A172 (cell line): ENCODE measurements around the gene WDR13. TPM values are rescaled to one million over a fixed set of nuclear protein-coding genes. Genes with fewer than 3 reads are reported as not detected.
"Not testable (repeated sequence)": the region's sequence is repeated elsewhere in the genome, so short reads cannot be mapped to it uniquely, and the experiment has no call there.

ENCODE experiments used
- DNase-seq: peaks from one replicate; pipeline ENCODE4 v3.0.0-alpha.2; 2015; ENCODE audit warnings: low spot score
- total RNA-seq: library from RNA; depleted of rRNA; stranded (reverse); fragments of >200 nt; shearing (Covaris generic); gene quantifications from 2 replicates; pipeline ENCODE4 v1.2.3, GENCODE V29; 2014

WDR13 gene
- total RNA-seq, 1 experiment from 2014 or later, result 71.5 TPM

DNA sequence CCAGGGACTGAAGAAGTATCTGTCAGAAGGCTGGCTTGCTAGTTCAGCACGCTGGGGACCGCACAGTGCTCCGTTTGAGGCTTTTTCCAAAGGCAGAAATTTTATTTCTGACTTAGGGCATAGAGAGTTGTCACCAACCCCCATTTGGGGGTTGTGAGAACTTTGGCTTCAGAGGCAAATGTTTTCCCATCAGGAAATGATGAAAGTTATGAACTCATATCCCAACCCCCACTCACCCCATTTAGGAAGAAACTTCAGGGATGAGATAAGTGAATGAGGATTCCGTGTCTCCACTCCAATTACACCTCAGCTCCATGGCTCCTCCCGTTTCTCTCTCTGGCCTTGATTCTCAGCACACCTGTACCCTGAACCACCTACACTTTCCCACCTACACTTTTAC is 4.3 kb upstream of the WDR13 start:
- no peak for DNase-seq

DNA sequence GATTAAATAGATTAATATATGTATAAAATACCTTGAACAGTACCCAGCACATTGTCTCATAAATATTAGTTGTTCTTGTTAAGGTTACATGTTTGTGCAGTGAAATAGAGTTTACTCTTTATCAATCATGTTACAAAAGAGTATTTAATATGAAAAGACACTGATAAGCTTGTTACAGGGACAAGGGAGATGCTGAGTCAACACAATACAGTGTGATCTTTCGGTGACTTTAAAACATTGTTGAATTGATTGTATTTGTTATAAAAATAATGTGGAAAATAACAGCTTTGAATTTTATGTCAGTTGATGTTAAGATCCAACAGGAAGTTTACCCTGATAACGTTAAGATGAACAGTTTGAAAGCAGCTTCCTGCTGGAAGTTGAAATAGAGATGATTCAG is 1.4 kb upstream of the WDR13 start:
- no peak for DNase-seq

DNA sequence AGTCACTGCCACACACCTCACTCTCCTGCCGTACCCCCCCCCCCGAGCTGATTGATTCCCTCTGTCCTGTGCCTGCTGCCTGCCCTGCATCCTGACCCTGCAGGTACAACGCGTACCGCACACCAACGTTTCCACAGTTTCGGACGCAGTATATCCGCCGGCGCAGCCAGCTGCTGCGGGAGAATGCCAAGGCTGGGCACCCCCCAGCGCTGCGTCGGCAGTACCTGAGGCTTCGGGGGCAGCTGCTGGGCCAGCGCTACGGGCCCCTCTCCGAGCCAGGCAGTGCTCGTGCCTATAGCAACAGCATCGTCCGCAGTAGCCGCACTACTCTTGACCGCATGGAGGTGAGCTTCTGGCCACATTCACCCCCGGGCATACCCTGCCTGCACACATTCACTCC is 1.3 kb downstream of the WDR13 start:
- no peak for DNase-seq

DNA sequence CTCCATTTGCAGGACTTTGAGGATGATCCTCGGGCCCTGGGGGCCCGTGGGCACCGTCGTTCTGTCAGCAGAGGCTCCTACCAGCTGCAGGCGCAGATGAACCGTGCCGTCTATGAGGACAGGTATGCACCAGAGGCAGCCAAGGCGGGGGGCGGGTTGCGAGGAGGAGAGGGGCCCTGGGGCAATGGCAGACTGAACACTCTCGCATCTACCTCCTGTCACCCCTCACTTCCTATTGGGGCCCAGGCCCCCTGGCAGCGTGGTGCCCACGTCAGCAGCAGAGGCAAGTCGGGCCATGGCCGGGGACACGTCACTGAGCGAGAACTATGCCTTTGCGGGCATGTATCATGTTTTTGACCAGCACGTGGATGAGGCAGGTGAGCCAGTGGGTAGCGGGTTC is 2.0 kb downstream of the WDR13 start:
- DNase-seq, result no peak

DNA sequence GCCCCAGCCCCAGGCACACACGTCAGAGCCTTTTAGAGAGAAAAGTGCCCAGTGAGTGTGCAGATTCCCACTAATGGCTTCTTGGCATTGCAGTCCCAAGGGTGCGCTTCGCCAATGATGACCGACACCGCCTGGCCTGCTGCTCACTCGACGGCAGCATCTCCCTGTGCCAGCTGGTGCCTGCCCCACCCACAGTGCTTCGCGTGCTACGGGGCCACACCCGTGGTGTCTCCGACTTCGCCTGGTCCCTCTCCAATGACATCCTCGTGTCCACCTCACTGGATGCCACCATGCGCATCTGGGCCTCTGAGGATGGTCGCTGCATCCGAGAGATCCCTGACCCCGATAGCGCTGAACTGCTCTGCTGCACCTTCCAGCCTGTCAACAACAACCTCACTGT is 2.9 kb downstream of the WDR13 start:
- DNase-seq, result no peak

DNA sequence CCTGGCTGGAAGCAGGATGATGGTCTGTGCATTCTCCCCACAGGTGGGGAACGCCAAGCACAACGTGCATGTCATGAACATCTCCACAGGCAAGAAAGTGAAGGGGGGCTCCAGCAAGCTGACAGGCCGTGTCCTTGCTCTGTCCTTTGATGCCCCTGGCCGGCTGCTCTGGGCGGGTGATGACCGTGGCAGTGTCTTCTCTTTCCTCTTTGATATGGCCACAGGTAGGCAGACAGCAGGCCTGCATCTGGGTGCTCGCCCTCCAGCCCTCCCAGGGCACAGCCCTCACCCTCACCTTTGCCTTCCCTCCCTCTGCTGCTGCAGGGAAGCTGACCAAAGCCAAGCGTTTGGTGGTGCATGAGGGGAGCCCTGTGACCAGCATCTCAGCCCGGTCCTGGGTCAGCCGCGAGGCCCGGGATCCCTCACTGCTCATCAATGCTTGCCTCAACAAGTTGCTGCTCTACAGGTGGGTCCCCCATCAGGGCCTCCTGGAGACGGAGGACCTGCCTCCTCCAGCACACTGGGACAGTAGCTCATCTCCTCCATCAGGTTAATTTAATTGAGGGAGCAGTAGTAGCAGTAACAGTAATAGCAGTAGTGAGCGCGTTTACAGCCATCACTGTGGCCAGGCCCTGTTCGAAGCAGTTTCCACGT is 4.6 kb downstream of the WDR13 start:
- no peak for DNase-seq

DNA sequence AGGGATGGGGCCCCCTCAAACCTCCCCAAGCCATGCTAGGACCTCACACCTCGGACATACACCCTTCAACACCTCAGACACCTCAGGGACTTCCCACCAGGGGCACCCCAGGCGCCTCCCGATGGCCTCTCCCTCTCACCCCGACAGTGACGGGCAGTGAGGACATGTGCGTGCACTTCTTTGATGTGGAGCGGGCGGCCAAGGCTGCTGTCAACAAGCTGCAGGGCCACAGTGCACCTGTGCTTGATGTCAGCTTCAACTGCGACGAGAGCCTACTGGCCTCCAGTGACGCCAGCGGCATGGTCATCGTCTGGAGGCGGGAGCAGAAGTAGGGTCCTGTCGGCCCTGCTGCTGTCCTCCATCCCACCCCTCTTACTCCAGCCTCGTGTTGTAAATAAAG is 7.4 kb downstream of the WDR13 start:
- no peak for DNase-seq

DNA sequence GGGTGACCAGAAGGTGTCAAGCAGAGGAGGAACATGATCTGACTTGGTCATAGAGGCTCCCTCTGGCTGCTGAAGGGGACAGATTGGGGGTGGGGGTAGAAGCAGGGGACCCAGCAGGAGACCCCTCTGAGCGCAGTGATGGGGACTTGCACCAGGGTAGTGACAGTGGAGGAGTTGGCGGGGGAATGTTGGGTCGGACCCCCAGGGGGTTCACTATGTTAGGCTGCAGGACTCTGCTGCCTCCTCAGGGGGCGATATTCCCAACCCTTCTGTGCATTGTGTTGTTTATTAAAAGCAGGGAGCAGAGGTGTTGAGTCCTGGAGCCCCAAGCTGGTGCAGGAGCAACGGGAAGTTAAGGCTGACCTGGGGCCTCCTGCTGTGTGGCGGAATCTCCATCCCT is 8.8 kb downstream of the WDR13 start:
- DNase-seq, result no peak

DNA sequence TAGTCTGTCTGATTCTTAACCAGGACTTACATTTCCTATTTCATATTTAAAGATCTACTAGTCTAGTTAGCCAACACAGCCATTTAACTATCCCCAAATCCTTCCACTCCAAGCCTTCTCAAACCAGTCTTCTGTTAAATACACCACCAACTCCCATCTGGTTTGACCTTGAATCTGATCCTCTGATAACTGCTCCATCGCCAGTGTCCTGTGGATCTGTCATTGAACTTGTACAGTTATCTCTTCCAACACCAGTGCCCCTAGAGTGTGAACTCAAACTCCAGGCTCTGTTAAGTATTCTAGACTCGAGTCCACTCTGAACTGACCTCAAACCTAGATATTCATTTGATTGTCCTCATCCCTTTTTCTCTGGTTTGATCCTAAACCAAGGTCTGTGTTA is 14.4 kb downstream of the WDR13 start:
- no peak for DNase-seq

DNA sequence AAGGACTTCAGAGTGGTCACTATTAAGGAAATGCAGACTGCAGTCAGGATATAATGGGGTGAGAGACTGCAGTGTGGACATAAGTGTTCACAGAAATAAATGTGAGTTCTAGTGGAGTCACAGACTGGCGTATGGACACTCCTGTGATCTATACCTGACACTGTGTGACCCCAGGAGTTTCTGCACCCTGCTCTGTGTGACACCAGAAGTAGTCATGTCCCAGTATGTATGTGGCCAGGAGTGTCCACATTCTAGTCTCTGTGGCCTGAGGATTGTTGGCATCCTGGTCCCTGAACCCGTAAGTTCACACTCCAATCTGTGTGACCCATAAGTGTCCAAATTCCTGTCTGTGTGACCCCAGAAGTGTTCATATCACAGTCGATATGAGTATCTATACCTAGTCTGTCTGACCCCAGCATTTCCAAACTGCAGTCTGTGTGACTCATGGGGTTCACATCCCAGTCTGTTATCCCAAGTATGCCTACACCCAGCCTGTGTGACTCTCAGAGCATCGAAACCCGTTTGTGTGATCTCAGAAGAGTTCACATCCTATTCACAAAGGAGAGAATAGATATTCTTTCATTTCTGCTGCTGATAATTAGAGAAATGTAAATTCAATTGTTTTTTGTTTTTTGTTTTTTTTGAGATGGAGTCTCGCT is 16.3 kb downstream of the WDR13 start:
- DNase-seq, result no peak

DNA sequence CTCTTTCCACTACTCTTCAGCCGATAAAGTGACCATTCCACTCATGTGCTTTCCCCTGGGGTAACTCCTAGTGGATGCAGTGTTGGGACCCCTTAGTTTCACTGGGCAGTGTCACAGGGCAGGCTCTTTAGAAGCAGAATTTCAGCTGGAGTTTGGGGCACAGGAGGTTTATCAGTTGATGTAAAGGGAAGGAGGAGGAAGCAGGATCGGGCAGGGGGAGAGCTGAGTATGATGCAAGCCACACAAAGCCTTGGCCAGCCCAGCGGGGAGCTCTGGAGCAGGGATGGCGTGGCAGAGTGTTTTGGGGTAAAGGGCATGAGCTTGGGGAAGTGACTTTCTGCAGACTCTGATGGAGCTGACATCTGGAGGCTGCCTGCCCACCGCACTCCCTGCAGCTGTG is 19.3 kb downstream of the WDR13 start:
- DNase-seq, result no peak

DNA sequence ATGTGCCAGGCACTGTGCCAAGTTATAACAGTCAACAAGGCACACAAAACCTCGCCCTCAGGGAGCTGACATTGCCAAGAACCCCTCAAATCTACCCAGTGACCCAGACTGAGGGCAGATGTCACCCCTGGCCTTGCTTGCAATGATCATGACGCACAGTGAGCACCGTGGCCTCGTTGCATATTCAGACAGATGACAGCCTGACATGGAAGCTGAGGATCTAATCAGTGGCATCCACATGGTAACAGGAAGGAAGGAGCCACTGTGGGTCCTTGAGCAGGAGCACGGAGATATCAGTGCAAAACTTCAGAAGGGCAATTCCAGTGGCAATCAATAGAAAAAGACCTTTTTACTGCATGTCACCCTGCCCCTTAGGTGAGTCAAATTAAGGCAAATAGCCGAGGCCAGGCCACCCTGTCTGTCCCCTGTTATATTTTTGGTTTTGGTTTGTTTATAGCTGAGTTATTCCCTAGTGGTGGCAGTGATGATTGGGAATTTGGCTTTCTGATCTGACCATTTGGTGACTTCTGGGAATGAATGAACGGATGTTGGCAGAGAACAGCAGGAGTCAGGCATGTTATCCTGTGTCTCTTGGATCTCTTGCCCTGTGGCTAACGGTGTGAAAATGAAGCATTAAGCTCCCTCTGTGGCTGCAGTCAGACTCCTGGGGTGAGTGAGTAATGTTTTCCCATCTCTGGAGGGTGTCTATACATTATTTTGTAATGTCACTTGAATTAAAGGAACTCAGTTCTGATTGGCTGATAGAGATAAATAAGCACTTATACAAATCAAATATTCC is 20.4 kb downstream of the WDR13 start:
- DNase-seq, result peak; percentile 36

DNA sequence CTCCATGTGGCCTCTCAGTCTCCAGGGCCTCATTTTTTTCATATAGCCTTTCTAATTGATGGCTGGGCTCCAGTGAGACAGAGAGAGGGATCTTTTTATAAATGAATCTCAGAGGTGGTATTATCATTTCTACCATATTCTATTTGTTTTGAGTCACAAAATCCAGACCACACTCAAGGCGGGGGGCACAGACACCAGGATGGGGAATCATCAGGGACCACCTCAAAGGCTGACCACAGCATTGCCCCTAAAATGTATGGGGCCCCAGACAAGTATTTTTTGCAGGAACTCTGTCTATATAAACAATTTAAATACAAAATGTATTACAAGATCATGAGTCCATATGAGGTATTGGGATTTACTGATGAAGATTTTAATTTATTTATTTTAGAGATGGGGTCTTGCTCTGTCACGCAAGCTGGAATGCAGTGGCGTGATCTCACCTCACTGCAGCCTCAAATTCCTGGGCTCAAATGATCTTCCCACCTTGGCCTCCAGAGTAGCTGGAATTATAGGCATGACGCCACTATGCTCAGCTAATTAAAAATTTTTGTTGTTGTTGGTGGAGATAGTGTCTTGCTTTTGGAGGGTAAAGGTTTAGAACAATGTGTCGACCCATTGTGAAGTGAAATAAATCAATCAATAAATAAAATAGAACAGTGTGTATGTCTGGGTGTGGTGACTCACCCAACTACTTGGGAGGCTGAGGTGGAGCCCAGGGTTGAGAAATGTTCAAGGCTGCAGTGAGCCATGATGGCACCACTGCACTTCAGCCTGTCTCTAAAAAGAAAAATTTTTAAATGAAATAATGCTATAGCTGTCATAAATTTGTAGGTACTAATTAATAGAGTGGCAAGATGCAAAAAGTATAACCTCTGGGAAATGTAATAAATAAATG is 29.4 kb downstream of the WDR13 start:
- DNase-seq, result no peak

DNA sequence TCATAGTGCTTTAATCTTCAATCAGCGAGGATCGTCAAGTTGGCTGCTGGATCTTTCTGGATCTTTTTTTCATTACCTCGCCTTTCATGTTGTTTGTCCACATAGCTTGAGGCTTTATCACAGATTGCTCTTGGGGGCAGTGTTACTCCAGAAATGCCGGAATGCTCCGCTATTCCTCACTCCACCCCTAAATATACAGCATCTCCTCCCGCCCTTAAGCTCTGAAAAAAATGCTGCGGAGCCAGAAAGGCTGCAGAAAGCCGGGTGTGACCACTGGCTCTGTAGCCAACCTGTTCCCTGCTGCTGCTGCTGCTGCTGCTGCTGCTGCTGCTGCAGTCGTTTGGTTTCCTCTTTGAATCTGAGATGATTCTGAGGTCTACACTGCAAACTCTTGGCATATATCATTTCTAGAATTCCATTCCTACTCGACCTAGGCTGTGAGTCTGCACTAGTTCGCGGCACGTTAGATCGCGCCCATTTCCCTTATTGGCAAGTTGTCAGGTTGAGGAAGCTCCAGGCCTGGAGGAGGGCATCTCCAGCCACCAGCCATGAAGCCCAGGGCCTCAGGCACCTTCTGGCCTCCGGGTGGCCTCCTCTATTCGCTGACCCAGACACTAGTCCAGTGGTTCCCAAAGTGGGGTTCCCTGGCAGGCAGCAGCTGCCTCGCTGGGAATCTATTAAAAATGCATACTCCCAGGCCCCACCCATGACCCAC is 34.2 kb downstream of the WDR13 start:
- peak; percentile 91 for DNase-seq

DNA sequence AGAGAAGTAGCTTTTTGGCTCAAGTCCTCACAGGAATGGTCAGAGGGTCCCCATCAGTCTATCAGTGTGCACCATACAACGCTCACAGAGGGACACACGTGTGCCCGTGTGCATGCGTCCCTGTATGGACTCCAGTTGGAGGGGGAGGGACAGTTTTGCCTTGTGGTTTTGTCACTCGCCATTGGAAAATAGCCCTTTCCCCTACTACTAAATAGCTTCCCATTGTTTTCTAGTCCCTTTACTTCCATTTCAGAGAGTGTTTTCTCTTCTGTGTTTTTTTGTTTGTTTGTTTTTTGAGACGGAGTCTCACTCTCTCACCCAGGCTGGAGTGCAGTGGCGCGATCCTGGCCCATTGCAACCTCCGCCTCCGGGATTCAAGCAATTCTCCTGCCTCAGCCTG is 34.9 kb downstream of the WDR13 start:
- DNase-seq, result no peak

DNA sequence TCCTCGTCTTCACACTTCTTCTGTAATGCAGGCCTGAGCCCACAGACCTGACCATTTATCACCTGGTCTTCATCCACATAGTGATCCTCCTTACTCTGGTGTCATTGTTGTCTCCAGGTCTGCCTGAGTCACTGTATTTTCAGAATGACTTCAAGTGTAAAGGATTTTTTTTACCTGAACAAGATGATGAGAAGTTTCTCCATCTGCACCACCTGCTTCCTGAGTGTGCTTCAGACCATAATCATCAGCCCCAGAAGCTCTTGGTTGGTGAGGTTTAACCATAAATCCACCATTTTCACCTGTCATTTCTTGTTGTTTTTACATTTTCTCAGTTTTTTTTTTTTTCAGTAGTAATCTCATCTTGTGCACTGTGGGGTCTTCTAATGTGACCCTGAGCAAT is 39.0 kb downstream of the WDR13 start:
- no peak for DNase-seq

DNA sequence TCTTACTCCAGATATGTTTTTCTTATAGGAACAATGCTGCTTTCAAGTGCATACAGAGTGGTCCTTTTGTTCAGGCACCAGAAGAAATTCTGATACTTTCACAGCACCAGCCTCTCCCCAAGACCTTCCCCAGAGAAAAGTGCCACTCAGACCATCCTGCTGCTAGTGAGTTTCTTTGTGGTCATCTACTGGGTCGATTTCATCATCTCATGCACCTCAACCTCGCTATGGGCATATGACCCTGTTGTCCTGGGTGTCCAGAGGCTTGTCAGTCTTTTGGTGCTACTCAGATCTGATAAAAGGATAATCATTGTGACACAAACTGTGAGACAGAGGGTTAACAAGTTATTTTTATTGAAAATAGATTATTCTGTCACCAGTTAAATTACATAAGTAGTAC is 39.5 kb downstream of the WDR13 start:
- DNase-seq, result no peak

DNA sequence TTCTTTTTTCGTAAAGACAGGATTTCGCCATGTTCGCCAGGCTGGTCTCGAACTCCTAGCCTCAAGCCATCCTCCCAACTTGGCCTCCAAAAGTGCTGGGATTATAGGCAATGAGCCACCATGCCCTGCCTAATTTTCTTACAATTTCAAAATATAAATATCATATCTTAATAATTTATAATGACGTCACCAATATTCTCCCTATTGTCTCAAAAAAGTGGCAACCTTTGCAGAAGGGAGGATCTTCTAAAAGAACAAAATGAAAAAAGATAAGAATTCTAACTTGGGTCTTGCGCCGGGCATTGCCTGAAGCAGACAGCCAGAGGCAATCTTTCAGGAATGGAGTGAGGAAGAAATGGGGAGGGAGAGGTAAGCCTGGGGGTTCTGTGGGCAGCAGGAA is 48.4 kb downstream of the WDR13 start:
- DNase-seq, result no peak

DNA sequence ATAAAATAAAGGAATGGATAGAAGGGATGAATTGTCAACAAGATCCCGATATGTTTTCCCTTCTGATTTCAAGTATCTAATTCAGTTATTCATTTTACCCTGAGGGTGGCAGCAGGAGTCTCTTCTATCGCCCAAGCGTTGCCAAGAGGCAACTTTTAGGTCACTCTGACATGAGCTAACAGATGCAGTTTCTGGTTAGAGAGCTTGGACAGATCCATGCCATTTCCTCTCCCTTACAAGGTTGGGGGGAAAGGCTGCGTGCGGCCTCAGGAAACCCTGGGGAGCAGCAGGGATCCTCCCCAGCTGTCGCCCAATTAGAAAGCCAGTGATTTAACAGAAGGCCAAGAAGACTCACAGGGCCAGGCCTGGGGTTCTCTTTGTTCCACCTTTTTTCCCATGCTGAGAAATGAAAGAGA is 51.1 kb downstream of the WDR13 start:
- peak; percentile 37 for DNase-seq

DNA sequence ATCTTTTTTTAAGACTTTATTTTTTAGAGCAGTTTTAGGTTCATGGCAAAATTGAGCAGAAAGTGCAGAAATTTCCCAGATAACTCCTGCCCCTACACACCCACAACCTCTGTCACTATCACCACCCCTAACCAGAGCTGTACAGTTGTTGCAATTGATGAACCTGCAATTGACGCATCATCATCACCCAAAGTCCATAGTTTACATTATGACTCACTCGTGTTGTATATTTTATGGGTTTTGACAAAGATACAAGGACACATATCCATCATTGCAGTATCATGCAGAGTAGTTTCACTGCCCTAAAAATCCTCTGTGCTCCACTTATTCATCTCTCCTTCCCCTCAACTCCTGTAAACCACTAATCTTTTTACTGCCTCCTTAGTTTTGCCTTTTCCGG is 51.8 kb downstream of the WDR13 start:
- no peak for DNase-seq

DNA sequence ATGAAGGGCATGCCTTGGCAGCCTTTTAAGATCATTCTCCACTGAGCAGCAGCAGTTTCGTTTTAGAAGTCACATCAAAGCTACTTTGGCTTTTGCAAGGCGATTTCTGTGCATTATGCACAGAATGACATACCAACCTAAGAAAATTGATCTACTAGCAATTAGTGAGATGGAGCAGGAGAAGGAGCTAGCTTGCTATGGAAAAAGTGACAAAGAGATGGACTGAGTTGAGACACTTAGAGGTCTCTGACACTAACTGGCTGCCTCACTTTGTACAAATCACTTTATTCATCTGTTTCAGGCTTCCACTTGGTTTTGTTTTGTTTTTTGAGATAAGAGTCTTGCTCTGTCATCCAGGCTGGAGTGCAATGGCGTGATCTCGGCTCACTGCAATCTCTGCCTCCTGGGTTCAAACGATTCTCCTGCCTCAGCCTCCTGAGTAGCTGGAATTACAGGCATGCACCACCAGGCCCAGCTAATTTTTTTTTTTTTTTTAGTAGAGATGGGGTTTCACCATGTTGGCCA is 54.8 kb downstream of the WDR13 start:
- not testable (repeated sequence) for DNase-seq
